AG04450 (cell line): ENCODE measurements around the gene ANXA2. TPM values are rescaled to one million over a fixed set of nuclear protein-coding genes. Genes with fewer than 3 reads are reported as not detected.

Experiments
- CTCF ChIA-PET: fragments of 300-600, 350-600 bp; formaldehyde crosslinking; extraction: SDS; loops from one replicate; lab custom pipeline; 2022; ENCODE audit warnings: antibody characterized with exemption, inconsistent platforms; lab: Charles Lee
- POLR2A ChIA-PET: fragments of 350-600 bp; formaldehyde crosslinking; extraction: SDS; loops from one replicate; lab custom pipeline; 2021; ENCODE audit warnings: antibody characterized with exemption, inconsistent platforms; lab: Yijun Ruan, JAX
- DNase-seq: peaks from one replicate; pipeline ENCODE4 v3.0.0-alpha.2; 2011; ENCODE audit warnings: low read depth, low spot score
- H3K27ac ChIP-seq: one replicate; pipeline ENCODE4 v1.5.1; 2012; ENCODE audit warnings: low read depth, low read length, control low read depth
- H3K27me3 ChIP-seq: one replicate; pipeline ENCODE4 v1.6.0; 2012; ENCODE audit warnings: low read length; ENCODE audit not compliant: control insufficient read depth, insufficient read depth
- H3K4me3 ChIP-seq: 2 replicates; pipeline ENCODE4 v1.5.1; 2011; ENCODE audit warnings: mild to moderate bottlenecking, low read depth, low read length, control low read depth
- H3K9me3 ChIP-seq: 2 replicates; pipeline ENCODE4 v1.5.1; 2012; ENCODE audit warnings: low read length; ENCODE audit not compliant: control insufficient read depth, insufficient read depth
- polyA plus RNA-seq: library from polyadenylated mRNA; depleted of rRNA; stranded (reverse); fragments of >200 nt; gene quantifications from 2 replicates; pipeline ENCODE4 v1.2.3, GENCODE V29; 2011
- TF ChIP-seq, protein P1 (sequence below): IDR thresholded peaks from 2 replicates; pipeline ENCODE4 v1.5.1; 2011; ENCODE audit warnings: low read depth, low read length, control low read depth, inconsistent platforms

Gene ANXA2
- polyA plus RNA-seq, 1 experiment = 4,537 TPM

DNA sequence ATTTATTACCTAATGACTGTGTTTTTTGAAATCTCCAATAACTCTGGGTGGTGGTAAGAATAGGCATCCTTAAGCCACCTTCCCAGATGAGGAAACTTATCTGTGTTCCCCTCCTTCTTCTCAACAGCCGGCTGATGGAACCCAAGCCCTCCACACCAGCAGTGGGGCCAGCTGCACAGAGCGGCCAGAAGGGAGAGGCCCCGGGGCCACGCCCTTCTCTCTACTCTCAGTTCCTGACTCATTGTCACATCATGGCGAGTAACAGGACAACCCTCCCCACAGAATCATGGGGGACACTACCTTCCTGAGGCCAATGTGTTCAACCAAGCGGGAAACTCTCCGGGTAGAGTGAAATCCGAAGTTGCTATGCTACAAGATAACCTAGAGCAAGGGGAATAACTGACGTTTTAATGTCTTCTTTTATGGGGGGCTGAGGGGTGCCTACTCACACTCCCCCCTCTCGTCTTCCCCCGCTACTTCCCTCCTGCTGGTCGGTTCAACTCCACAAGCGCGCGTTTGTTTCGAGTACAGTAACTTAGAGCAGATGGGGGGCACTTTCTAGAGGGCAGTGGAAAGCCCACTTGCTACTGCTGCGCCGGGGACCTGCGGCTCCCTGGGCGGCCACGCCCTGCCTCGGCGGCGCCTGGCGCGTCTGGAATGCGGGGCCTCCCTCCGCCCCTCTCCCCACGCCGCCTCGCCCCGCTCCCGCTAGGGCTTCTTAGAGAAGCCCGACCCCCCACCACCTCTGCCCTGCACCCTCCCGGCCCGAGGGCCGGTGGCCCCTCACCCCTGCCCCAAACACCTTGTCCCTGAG is 621 bp downstream of the ANXA2 start:
- CTCF ChIA-PET = no interaction called here
- H3K9me3 ChIP-seq = no peaks in the 10 kb centered on the region; the same call in 1 of the 2 replicates
- H3K27ac ChIP-seq = peak overlapping the region; percentile 94
- peak overlapping the region; percentile 96 for H3K4me3 ChIP-seq
- DNase-seq = no peak
- TF ChIP-seq, protein P1, sequence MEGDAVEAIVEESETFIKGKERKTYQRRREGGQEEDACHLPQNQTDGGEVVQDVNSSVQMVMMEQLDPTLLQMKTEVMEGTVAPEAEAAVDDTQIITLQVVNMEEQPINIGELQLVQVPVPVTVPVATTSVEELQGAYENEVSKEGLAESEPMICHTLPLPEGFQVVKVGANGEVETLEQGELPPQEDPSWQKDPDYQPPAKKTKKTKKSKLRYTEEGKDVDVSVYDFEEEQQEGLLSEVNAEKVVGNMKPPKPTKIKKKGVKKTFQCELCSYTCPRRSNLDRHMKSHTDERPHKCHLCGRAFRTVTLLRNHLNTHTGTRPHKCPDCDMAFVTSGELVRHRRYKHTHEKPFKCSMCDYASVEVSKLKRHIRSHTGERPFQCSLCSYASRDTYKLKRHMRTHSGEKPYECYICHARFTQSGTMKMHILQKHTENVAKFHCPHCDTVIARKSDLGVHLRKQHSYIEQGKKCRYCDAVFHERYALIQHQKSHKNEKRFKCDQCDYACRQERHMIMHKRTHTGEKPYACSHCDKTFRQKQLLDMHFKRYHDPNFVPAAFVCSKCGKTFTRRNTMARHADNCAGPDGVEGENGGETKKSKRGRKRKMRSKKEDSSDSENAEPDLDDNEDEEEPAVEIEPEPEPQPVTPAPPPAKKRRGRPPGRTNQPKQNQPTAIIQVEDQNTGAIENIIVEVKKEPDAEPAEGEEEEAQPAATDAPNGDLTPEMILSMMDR = no peak
- POLR2A ChIA-PET = interaction anchor here (0.6 to 1.9 kb wide), 15 partner anchors 10 to 484 kb away, joined by 3 to 24 read pairs (median 4); no protein-coding TSS in a partner anchor
- H3K27me3 ChIP-seq = no peaks in the 10 kb centered on the region

DNA sequence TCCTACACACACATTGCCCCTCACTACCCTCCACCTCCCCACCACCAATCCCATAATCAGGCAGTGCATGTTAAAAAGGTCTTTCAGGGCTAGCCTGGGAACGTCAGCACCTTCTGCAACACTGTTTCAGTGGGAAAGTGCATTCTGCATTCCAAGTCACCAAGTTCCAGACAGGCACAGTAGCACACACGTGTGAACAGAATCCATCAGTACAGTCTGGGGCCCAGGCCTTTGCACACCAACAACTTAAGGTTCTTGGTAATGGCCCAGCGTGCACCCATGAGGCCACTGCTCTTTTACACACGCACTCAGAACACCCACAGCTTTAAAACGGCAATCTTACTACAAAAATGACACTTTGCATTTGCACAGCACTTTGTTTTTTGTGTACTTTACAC is 1.2 kb downstream of the ANXA2 start:
- no peaks in the 10 kb centered on the region; the same call in 1 of the 2 replicates for H3K9me3 ChIP-seq
- POLR2A ChIA-PET = interaction anchor here (0.6 to 1.5 kb wide), 8 partner anchors 9 to 326 kb away, joined by 3 to 10 read pairs (median 3); no protein-coding TSS in a partner anchor
- peak overlapping the region; percentile 94 for H3K27ac ChIP-seq
- no peaks in the 10 kb centered on the region for H3K27me3 ChIP-seq
- no peak for DNase-seq
- CTCF ChIA-PET = no interaction called here
- TF ChIP-seq, protein P1 = no peak
- peak overlapping the region; percentile 96 for H3K4me3 ChIP-seq

DNA sequence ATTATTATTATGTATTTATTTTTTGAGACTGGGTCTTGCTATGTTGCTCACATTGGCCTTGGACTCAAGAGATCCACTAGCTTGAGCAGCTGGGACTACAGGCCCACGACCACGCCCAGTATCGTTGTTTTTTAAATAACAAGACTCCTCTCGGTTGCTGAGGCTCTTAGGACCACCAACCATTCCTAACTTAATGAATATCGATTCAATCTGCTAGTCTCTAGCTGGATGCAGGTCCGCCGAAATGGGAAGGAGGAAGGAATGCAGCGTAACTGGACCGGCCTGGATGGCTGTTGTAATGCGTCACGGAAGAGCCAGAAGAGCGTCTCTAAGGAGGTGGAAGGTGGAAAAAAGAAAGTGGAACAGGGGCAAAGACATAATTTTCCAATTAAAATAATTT is 1.7 kb downstream of the ANXA2 start:
- ChIA-PET POLR2A (interaction anchor here (0.6 to 1.5 kb wide), 5 partner anchors 10 to 325 kb away, joined by 3 to 10 read pairs (median 3); no protein-coding TSS in a partner anchor), CTCF (no interaction called here)
- H3K27me3 ChIP-seq = no peaks in the 10 kb centered on the region
- H3K9me3 ChIP-seq = no peaks in the 10 kb centered on the region; the same call in 1 of the 2 replicates
- peak overlapping the region; percentile 33 for H3K27ac ChIP-seq
- DNase-seq = no peak
- H3K4me3 ChIP-seq = peak overlapping the region; percentile 96
- TF ChIP-seq, protein P1 = no peak

DNA sequence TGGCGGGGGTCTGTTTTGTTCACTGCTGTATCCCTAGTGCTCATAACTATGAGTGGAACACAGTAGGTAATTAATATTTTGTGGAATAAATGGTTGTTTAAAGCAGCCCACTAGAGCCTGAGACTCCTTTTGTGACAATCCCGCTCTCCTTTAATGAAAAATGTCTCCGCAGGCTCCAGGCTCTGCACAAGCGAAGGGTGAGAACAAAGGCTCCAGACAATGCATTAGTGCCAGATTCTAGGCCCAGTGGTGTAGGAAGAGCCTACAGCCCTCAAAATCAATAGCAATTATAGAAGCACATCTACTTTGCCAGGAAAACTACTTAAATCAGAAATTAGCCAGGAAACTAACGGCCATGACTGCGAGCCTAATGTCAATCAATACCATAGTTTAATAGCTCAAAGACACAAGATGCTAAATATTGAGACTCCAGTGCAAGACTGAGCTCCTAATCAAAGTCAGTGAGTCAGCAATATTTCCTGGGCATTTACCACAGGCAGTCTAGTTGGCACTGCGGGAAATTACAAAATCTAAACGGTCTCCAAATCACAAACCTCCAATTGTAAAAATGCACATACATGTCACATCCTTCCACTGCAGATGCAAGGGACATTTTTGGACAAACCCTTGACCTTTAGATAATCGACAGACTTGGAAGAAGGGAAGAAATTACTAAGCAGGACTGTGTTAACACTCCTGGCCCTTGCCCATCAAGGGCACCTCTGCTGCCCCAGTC is 2.3 kb downstream of the ANXA2 start:
- CTCF ChIA-PET = interaction anchor here (0.9 to 2.0 kb wide), 2 partner anchors 36 to 49 kb away, joined by 4 to 7 read pairs; no protein-coding TSS in a partner anchor
- Histone ChIP-seq H3K4me3 (peak overlapping the region; percentile 96), H3K27ac (peak overlapping the region; percentile 52), H3K9me3 (no peaks in the 10 kb centered on the region; the same call in 1 of the 2 replicates), H3K27me3 (no peaks in the 10 kb centered on the region)
- DNase-seq = no peak
- POLR2A ChIA-PET = interaction anchor here (0.8 to 3.8 kb wide), 3 partner anchors 21 to 33 kb away, joined by 3 to 38 read pairs (median 4); no protein-coding TSS in a partner anchor
- TF ChIP-seq, protein P1 = no peak
